Measurements from ENCODE around the gene FUS. TPM values are rescaled to one million over a fixed set of nuclear protein-coding genes. Genes with fewer than 3 reads are reported as not detected.

The FUS gene
- total and polyA plus RNA-seq, 2 of the 13 experiments (the other 11 are each of a cell fraction or from before 2014, with no cell fraction given), result 68.1 to 168 TPM

DNA sequence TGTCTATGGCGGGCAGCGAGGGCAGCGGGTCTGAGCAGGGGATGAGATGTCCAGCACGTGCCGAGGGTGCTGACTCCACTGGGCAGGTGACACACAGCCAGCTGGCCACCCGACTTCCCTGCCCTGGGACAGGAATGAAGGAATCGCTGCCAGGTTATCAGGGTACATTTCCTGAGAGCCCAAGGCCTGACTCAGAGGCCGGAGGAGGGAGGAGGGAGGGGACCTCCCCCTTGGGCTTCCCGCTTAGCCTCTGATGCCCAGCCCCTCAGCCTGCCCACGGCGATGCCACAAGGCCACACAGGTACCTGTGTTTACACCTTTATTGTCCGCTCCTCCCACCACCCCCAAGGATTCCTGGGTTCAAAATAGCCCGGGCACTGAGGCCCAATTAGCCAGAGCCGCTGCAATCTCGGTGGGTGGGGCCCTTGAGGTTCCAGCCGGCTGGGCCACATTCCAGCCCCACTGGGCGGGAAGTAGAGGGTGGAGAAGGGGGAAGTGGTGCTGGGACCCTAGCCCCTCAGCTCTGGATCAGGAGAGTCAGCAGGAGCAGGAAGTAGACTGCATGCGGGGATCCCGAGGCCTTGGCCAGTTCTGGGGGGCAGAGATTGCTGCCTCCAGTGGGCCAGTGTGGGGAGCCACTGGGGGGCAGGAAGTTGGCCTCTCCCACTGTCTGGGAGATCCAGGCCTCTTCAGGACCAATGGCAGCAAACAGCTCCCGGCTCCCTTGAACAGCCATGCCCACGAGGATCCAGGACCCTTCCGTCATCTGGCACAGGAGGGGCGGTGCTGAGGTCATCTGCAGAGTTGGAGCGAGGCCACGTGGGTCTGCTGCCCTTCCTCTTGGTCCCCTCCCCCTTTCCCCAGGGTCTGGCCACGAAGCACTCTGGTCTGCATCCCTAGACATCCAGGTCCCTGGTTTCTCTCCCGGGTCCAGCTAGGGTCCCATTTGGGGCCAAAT lies 41.0 kb upstream of the FUS start (continued):
- no peak for TF ChIP-seq AKNA (CRISPR knock-in tag; IDR thresholded peaks at IDR 0.05; ENCODE audit: borderline replicate concordance)
- no peak for TF ChIP-seq RBM22 (optimal IDR thresholded peaks at IDR 0.05; ENCODE audit: low read length)
- no peak for TF ChIP-seq ZNF724P (CRISPR knock-in tag; IDR thresholded peaks at IDR 0.05; ENCODE audit: borderline replicate concordance)
- 0 out of 2 replicates have a peak, but pooled peaks have one; percentile 33 for TF ChIP-seq ZNF350 (CRISPR knock-in tag; IDR thresholded peaks at IDR 0.05; ENCODE audit: borderline replicate concordance, low read depth)
- TF ChIP-seq ZBTB21 (CRISPR knock-in tag; IDR thresholded peaks at IDR 0.05), result 0 out of 2 replicates have a peak, but pooled peaks have one; percentile 9
- no peak for TF ChIP-seq ZNF296 (CRISPR knock-in tag; conservative IDR thresholded peaks at IDR 0.05)
- TF ChIP-seq KDM4B (CRISPR knock-in tag; IDR thresholded peaks at IDR 0.05), result no peak
- TF ChIP-seq ATRX (CRISPR knock-in tag; IDR thresholded peaks at IDR 0.05; ENCODE audit: borderline replicate concordance), result no peak
- TF ChIP-seq RFXANK (CRISPR knock-in tag; IDR thresholded peaks at IDR 0.05), result no peak
- no peak for TF ChIP-seq KMT2B (CRISPR knock-in tag; IDR thresholded peaks at IDR 0.05)
- TF ChIP-seq, protein P1, sequence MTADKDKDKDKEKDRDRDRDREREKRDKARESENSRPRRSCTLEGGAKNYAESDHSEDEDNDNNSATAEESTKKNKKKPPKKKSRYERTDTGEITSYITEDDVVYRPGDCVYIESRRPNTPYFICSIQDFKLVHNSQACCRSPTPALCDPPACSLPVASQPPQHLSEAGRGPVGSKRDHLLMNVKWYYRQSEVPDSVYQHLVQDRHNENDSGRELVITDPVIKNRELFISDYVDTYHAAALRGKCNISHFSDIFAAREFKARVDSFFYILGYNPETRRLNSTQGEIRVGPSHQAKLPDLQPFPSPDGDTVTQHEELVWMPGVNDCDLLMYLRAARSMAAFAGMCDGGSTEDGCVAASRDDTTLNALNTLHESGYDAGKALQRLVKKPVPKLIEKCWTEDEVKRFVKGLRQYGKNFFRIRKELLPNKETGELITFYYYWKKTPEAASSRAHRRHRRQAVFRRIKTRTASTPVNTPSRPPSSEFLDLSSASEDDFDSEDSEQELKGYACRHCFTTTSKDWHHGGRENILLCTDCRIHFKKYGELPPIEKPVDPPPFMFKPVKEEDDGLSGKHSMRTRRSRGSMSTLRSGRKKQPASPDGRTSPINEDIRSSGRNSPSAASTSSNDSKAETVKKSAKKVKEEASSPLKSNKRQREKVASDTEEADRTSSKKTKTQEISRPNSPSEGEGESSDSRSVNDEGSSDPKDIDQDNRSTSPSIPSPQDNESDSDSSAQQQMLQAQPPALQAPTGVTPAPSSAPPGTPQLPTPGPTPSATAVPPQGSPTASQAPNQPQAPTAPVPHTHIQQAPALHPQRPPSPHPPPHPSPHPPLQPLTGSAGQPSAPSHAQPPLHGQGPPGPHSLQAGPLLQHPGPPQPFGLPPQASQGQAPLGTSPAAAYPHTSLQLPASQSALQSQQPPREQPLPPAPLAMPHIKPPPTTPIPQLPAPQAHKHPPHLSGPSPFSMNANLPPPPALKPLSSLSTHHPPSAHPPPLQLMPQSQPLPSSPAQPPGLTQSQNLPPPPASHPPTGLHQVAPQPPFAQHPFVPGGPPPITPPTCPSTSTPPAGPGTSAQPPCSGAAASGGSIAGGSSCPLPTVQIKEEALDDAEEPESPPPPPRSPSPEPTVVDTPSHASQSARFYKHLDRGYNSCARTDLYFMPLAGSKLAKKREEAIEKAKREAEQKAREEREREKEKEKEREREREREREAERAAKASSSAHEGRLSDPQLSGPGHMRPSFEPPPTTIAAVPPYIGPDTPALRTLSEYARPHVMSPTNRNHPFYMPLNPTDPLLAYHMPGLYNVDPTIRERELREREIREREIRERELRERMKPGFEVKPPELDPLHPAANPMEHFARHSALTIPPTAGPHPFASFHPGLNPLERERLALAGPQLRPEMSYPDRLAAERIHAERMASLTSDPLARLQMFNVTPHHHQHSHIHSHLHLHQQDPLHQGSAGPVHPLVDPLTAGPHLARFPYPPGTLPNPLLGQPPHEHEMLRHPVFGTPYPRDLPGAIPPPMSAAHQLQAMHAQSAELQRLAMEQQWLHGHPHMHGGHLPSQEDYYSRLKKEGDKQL (CRISPR knock-in tag; IDR thresholded peaks at IDR 0.05; ENCODE audit: low read depth), result no peak
- TF ChIP-seq ZNF772 (CRISPR knock-in tag; IDR thresholded peaks at IDR 0.05), result no peak
- no peak for TF ChIP-seq MTF2 (CRISPR knock-in tag; IDR thresholded peaks at IDR 0.05; ENCODE audit: borderline replicate concordance)
- TF ChIP-seq ZNF75D (CRISPR knock-in tag; IDR thresholded peaks at IDR 0.05; ENCODE audit: borderline replicate concordance), result no peak
- no peak for TF ChIP-seq PLRG1 (conservative IDR thresholded peaks at IDR 0.05)
- no peak for TF ChIP-seq ZNF10 (CRISPR knock-in tag; IDR thresholded peaks at IDR 0.05; ENCODE audit: borderline replicate concordance, low read depth)
- no peak for TF ChIP-seq POGK (CRISPR knock-in tag; conservative IDR thresholded peaks at IDR 0.05)

Measured in HepG2 (cell line).